Kidney (tissue), 14 donors: ENCODE data around the gene ARHGAP42. TPM values are rescaled to one million over a fixed set of nuclear protein-coding genes. Genes with fewer than 3 reads are reported as not detected.

Experiments
- DNase-seq, 5 donors: peaks; one replicate each; pipeline ENCODE4 v3.0.0-alpha.2; 2013 to 2020
- FAIRE-seq: peaks from 2 replicates; lab custom pipeline; 2012; peaks lifted over from hg19 to GRCh38; lab: Jason Lieb, UNC
- H3K27ac ChIP-seq, 2 donors: one replicate each; pipeline ENCODE4 v1.7.0; 2013; ENCODE audit warnings: low read depth in 2 of 2, low read length in 2 of 2, inconsistent platforms in 1 of 2
- H3K27me3 ChIP-seq: one replicate; pipeline ENCODE4 v1.7.1; 2013; ENCODE audit warnings: low read length, inconsistent platforms; ENCODE audit not compliant: control insufficient read depth, insufficient read depth
- H3K36me3 ChIP-seq, 3 donors: one replicate each; pipeline versions ENCODE4 v1.7.0 to v1.7.1; 2013; ENCODE audit warnings: low read length in 3 of 3, control low read depth in 1 of 3, inconsistent platforms in 1 of 3; ENCODE audit not compliant: insufficient read depth in 3 of 3, control insufficient read depth in 2 of 3
- H3K4me1 ChIP-seq, 3 donors: one replicate each; pipeline versions ENCODE4 v1.7.0 to v1.7.1; 2013; ENCODE audit warnings: low read length in 3 of 3, inconsistent platforms in 1 of 3, low read depth in 1 of 3; ENCODE audit not compliant: control insufficient read depth in 2 of 3, insufficient read depth in 2 of 3
- H3K4me3 ChIP-seq, 3 donors: one replicate each; pipeline versions ENCODE4 v1.7.0 to v1.8.1; 2013; ENCODE audit warnings: low read length in 3 of 3, control low read depth in 1 of 3, inconsistent platforms in 1 of 3
- H3K9ac ChIP-seq, 3 donors: one replicate each; pipeline versions ENCODE4 v1.7.0 to v1.7.1; 2013; ENCODE audit warnings: low read length in 3 of 3, control low read depth in 1 of 3, inconsistent platforms in 1 of 3
- H3K9me3 ChIP-seq, 3 donors: one replicate each; pipeline versions ENCODE4 v1.7.0 to v1.7.1; 2013; ENCODE audit warnings: low read length in 3 of 3, control low read depth in 1 of 3, inconsistent platforms in 1 of 3; ENCODE audit not compliant: control insufficient read depth in 2 of 3, insufficient read depth in 1 of 3
- intact Hi-C: fragments of 100-400 bp; cut with DNase I; formaldehyde crosslinking; loops from one replicate; pipeline ENCODE4 v1.11.1; 2022
- polyA plus RNA-seq: library from polyadenylated mRNA; stranded (reverse); fragments of 350-450 nt; fragmentation: Illumina TruSeq; extraction: RNeasy Lipid Tissue Mini Kit (QIAGEN cat#74804); gene quantifications from one replicate; pipeline ENCODE4 v1.2.3, GENCODE V29; 2014; ENCODE audit warnings: low read depth, low replicate concordance; ENCODE audit not compliant: insufficient read depth
- total RNA-seq: library from RNA; stranded (reverse); fragmentation: NEBNext Ultra II Directional; extraction: Animal tissue kit (Norgen Biotek cat#: 25700); gene quantifications from one replicate; pipeline ENCODE4 v1.2.1, GENCODE V29; 2021
- TF ChIP-seq, protein P1 (sequence below): IDR thresholded peaks from 3 replicates; pipeline ENCODE4 v1.5.1; 2012; ENCODE audit warnings: mild to moderate bottlenecking, moderate library complexity, borderline replicate concordance; ENCODE audit not compliant: insufficient read depth; ENCODE audit errors: extremely low read depth
- donor health status: control.
- donor health status: control.
- donor health status: control.
- donor health status: control.
- donor health status: control.
- donor health status: DM: yes; HTN: yes; CAD: no.
- donor health status: Normal renal cell carcinoma (clear cell type).

Gene ARHGAP42
- total and polyA plus RNA-seq, 2 donors from 2014 or later = 4.2 to 18.9 TPM

DNA sequence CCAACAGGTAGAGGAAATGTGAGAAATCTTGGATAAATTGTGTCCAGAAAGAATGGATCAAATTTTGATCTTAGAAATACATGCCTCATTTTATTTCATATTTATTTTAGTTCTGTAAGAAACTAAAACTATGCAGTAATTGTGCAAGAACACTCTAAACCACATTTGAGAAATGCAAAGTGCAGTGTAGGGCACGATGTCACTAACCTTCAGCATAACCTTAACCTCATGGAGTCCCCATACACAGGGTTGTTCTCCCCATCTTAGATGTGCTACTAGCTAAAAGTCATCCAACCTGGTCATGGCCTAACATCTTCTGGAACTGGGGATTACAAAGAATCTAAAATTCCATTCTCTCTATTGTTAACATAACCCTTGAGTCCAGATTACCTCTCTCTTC is 48.4 kb upstream of the ARHGAP42 start:
- peaks cover 0 to 2% (median 0%) of the 10 kb centered on the region in 3 donors for H3K4me1 ChIP-seq
- H3K27me3 ChIP-seq = no peaks in the 10 kb centered on the region
- DNase-seq = no peak
- H3K4me3 ChIP-seq = peak overlapping the region in 1 of 3 donors; percentile 31
- TF ChIP-seq, protein P1, sequence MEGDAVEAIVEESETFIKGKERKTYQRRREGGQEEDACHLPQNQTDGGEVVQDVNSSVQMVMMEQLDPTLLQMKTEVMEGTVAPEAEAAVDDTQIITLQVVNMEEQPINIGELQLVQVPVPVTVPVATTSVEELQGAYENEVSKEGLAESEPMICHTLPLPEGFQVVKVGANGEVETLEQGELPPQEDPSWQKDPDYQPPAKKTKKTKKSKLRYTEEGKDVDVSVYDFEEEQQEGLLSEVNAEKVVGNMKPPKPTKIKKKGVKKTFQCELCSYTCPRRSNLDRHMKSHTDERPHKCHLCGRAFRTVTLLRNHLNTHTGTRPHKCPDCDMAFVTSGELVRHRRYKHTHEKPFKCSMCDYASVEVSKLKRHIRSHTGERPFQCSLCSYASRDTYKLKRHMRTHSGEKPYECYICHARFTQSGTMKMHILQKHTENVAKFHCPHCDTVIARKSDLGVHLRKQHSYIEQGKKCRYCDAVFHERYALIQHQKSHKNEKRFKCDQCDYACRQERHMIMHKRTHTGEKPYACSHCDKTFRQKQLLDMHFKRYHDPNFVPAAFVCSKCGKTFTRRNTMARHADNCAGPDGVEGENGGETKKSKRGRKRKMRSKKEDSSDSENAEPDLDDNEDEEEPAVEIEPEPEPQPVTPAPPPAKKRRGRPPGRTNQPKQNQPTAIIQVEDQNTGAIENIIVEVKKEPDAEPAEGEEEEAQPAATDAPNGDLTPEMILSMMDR = no peak
- intact Hi-C loops = no loop called here
- H3K27ac ChIP-seq = no peak overlapping the region
- H3K36me3 ChIP-seq = no peaks in the 10 kb centered on the region
- no peak overlapping the region for H3K9ac ChIP-seq
- no peak for FAIRE-seq
- H3K9me3 ChIP-seq = no peaks in the 10 kb centered on the region

DNA sequence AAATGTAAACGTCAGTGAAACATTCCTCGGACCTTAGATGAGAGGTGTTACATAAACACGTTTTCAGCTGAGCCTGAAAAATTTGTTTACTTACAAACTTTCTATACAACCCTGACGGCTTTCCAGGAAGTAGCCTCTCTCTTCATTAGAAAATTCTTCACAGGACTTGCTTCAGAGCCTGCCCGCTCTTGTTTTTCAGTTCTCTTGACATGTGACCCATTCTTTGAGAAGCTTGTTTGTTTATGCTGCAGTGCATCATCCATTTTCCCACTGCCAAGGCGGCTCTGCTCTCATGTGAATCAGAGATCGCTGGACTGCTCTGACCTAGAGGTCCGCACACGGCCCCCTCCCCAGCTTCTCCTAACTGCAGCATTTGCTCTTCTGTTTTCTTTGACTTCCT is 47.9 kb upstream of the ARHGAP42 start:
- Histone ChIP-seq H3K4me3 (peak overlapping the region in 2 of 3 donors; percentile 31 to 40), H3K36me3 (no peaks in the 10 kb centered on the region), H3K27ac (no peak overlapping the region), H3K27me3 (no peaks in the 10 kb centered on the region), H3K4me1 (no peaks in the 10 kb centered on the region), H3K9ac (no peak overlapping the region), H3K9me3 (no peaks in the 10 kb centered on the region)
- peak in 4 of 5 donors; percentile 42 to 66 (median 49) for DNase-seq
- no peak for FAIRE-seq
- TF ChIP-seq, protein P1 = no peak
- intact Hi-C loops = no loop called here

DNA sequence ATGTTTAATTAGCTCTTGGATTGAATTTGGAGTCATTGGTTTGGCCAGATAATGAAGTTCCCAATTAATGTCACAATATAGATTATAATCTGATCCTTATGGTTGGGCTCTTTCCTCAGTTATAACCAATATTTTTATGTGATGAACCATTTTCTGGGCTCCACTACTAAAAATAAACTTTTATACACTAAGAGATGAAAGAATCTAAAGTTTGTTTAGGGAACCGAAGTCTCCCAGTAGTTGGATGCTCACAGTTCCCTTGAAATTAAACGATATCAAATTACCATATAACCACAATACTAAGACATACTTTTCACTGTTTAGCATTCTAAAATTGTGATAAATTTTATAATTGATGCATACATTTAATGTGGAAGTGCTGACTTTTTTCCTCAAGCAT is 47.0 kb upstream of the ARHGAP42 start:
- no peak for FAIRE-seq
- Histone ChIP-seq H3K36me3 (no peaks in the 10 kb centered on the region), H3K9me3 (no peaks in the 10 kb centered on the region), H3K4me1 (no peaks in the 10 kb centered on the region), H3K27me3 (no peaks in the 10 kb centered on the region), H3K27ac (no peak overlapping the region), H3K9ac (no peak overlapping the region), H3K4me3 (no peak overlapping the region)
- DNase-seq = no peak
- intact Hi-C loops = no loop called here
- TF ChIP-seq, protein P1 = no peak

DNA sequence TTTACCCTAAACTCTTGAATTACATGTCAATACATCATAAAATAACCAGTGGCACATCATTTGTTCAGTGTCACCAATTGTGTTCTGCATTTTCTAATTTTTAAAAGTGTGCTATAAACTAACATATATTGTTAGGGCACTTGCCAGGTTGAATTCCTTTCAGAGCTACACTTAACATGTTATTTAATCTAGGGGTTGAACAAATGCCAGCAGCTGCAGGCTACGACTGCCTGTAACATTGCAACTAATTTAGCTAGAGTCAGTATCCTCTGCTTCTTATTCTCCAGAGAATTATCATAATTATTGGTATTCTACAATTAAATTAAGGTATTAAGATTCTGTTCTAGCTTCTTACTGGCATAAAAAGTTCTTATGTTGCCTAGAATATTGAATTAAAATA is 46.4 kb upstream of the ARHGAP42 start:
- Histone ChIP-seq H3K4me1 (no peaks in the 10 kb centered on the region), H3K9me3 (no peaks in the 10 kb centered on the region), H3K27me3 (no peaks in the 10 kb centered on the region), H3K36me3 (no peaks in the 10 kb centered on the region), H3K9ac (no peak overlapping the region), H3K27ac (no peak overlapping the region), H3K4me3 (no peak overlapping the region)
- FAIRE-seq (no peak), DNase-seq (peak in 1 of 5 donors; percentile 18)
- TF ChIP-seq, protein P1 = no peak
- intact Hi-C loops = no loop called here
